Measurements from ENCODE around the gene KIAA0319L. TPM values are rescaled to one million over a fixed set of nuclear protein-coding genes. Genes with fewer than 3 reads are reported as not detected.
A peak's percentile ranks its signal among the peaks of the same experiment; 100 is the strongest.

The KIAA0319L gene
- total RNA-seq, 2 donors from 2014 or later, result 68.4 to 77.6 TPM

DNA sequence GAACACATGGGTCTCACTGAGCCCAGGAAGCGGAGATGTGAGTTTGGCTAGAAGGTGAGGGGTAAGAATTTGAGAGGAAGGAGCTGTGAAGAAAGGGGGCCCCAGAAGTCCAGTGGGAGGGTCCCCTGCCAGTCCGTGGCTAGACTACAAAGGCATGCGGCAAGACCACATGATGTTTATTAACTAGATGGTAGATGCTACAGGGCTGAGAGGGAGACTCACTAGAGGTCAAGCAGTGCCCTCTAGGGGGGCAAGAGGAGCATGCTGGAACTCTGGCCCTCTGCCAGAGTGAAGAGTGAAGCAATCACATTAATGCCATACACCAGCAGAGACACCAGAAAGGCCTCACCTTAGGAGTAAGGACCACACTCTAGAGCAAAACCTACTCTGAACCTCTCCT lies 12.2 kb downstream of the KIAA0319L start:
- Histone ChIP-seq H3K27me3 (ENCODE audit: control insufficient read depth, insufficient read depth, low read length, poor library complexity, severe bottlenecking) (no peaks in the 10 kb centered on the region), H3K9me3 (ENCODE audit: control insufficient read depth, low read length) (no peaks in the 10 kb centered on the region), H3K4me3 (ENCODE audit: low read length) (no peak overlapping the region), H3K27ac (ENCODE audit: low read depth, low read length) (no peak overlapping the region), H3K4me1 (ENCODE audit: control insufficient read depth, insufficient read depth, low read length) (no peaks in the 10 kb centered on the region), H3K9ac (ENCODE audit: extremely low read depth, low read length, poor library complexity, severe bottlenecking) (no peak overlapping the region), H3K36me3 (ENCODE audit: control insufficient read depth, insufficient read depth, low read length) (peaks cover 59% of the 10 kb centered on the region)
- H3K27ac Mint-ChIP-seq, result peak overlapping the region; percentile 56
- H3K9me3 Mint-ChIP-seq, result no peaks in the 10 kb centered on the region
- DNase-seq, result peak; percentile 89
- no peak overlapping the region for H3K4me3 Mint-ChIP-seq
- TF ChIP-seq, protein P1, sequence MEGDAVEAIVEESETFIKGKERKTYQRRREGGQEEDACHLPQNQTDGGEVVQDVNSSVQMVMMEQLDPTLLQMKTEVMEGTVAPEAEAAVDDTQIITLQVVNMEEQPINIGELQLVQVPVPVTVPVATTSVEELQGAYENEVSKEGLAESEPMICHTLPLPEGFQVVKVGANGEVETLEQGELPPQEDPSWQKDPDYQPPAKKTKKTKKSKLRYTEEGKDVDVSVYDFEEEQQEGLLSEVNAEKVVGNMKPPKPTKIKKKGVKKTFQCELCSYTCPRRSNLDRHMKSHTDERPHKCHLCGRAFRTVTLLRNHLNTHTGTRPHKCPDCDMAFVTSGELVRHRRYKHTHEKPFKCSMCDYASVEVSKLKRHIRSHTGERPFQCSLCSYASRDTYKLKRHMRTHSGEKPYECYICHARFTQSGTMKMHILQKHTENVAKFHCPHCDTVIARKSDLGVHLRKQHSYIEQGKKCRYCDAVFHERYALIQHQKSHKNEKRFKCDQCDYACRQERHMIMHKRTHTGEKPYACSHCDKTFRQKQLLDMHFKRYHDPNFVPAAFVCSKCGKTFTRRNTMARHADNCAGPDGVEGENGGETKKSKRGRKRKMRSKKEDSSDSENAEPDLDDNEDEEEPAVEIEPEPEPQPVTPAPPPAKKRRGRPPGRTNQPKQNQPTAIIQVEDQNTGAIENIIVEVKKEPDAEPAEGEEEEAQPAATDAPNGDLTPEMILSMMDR (conservative IDR thresholded peaks at IDR 0.05), result peak; percentile 95
- 40 to 53% methylated on average over 2 to 3 of the region's 3 CpGs for WGBS, 2 experiments (ENCODE audit: insufficient coverage in 1 of 2, insufficient read length in 1 of 2)
- peaks cover 28% of the 10 kb centered on the region for H3K4me1 Mint-ChIP-seq
- H3K36me3 Mint-ChIP-seq (ENCODE audit: low read depth), result peaks cover 39% of the 10 kb centered on the region
- H3K27me3 Mint-ChIP-seq (ENCODE audit: insufficient read depth), result no peaks in the 10 kb centered on the region

DNA sequence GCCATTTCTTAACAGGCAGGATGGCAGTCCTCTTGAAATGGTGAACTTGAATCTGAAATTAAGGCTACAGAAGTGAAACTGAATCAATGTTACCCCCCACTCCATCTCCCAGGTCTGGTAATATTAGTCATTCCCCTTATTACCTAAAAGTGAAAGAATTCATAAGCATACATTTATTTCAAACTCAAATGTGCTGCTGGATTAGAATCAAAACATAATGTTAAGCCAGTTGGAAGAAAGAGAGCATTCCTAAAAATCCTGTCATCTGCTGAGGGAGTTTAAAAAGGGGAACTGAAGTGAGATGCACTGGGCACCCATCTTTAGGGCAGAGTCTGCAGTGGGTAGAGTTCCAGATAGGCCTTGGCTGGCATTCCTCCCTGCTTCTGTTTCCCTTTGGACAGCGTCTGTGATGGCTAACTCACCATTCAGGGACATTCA lies 17.4 kb downstream of the KIAA0319L start:
- no peak overlapping the region for H3K4me3 Mint-ChIP-seq
- WGBS, 2 experiments (ENCODE audit: insufficient coverage in 1 of 2, insufficient read length in 1 of 2), result 80 to 95% methylated on average over 1 of the region's 1 CpG
- H3K9me3 Mint-ChIP-seq, result no peaks in the 10 kb centered on the region
- H3K36me3 Mint-ChIP-seq (ENCODE audit: low read depth), result peaks cover 19% of the 10 kb centered on the region
- H3K27me3 Mint-ChIP-seq (ENCODE audit: insufficient read depth), result no peaks in the 10 kb centered on the region
- no peaks in the 10 kb centered on the region for H3K27me3 ChIP-seq (ENCODE audit: control insufficient read depth, insufficient read depth, low read length, poor library complexity, severe bottlenecking)
- H3K27ac ChIP-seq (ENCODE audit: low read depth, low read length), result no peak overlapping the region
- DNase-seq, result no peak
- TF ChIP-seq, protein P1 (conservative IDR thresholded peaks at IDR 0.05), result no peak
- no peaks in the 10 kb centered on the region for H3K4me1 ChIP-seq (ENCODE audit: control insufficient read depth, insufficient read depth, low read length)
- no peaks in the 10 kb centered on the region for H3K9me3 ChIP-seq (ENCODE audit: control insufficient read depth, low read length)
- peaks cover 33% of the 10 kb centered on the region for H3K36me3 ChIP-seq (ENCODE audit: control insufficient read depth, insufficient read depth, low read length)
- no peak overlapping the region for H3K9ac ChIP-seq (ENCODE audit: extremely low read depth, low read length, poor library complexity, severe bottlenecking)
- H3K4me3 ChIP-seq (ENCODE audit: low read length), result no peak overlapping the region
- H3K4me1 Mint-ChIP-seq, result peaks cover 69% of the 10 kb centered on the region
- peak overlapping the region; percentile 67 for H3K27ac Mint-ChIP-seq

DNA sequence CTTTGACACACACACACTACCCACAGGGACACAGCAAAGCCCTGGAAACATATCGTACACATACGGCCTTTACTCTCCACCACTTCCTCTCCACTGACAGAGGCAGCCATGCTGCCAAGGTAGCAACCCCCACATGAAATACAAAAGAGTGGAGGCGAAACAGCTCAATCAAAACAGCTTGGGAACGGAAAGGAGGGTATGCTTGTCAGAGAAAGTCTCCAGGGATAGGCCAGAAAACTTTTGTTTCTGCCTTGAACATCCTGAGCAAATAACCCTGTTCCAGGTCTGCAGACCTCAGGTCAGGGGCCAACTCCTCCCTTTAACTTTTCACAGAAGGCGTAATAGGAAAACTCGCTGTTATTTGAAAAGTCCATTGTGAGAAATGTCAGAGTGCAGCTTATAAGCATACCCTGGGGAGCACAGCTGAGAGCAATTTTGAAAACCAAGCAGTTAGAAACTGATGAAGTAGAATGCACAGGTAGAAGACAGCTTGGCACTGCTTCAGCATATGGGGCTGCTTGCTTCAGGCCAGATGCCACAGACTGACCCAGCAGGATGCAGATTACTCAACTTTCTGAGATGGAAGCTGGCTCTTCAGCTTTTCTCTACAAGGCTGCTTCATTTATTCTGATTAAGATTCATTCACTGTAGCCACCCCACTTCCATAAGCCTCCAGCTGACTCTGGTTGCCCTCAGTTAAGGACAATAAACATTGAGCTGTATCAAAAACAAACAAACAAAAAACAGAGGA lies 18.0 kb downstream of the KIAA0319L start:
- Mint-ChIP-seq H3K4me1 (peaks cover 64% of the 10 kb centered on the region), H3K27ac (peak overlapping the region; percentile 67), H3K4me3 (no peak overlapping the region), H3K9me3 (no peaks in the 10 kb centered on the region), H3K27me3 (ENCODE audit: insufficient read depth) (no peaks in the 10 kb centered on the region), H3K36me3 (ENCODE audit: low read depth) (peaks cover 19% of the 10 kb centered on the region)
- Histone ChIP-seq H3K36me3 (ENCODE audit: control insufficient read depth, insufficient read depth, low read length) (peaks cover 33% of the 10 kb centered on the region), H3K9me3 (ENCODE audit: control insufficient read depth, low read length) (no peaks in the 10 kb centered on the region), H3K9ac (ENCODE audit: extremely low read depth, low read length, poor library complexity, severe bottlenecking) (no peak overlapping the region), H3K4me3 (ENCODE audit: low read length) (no peak overlapping the region), H3K27ac (ENCODE audit: low read depth, low read length) (peak overlapping the region; percentile 9), H3K4me1 (ENCODE audit: control insufficient read depth, insufficient read depth, low read length) (no peaks in the 10 kb centered on the region), H3K27me3 (ENCODE audit: control insufficient read depth, insufficient read depth, low read length, poor library complexity, severe bottlenecking) (no peaks in the 10 kb centered on the region)
- no peak for DNase-seq
- TF ChIP-seq, protein P1 (conservative IDR thresholded peaks at IDR 0.05), result no peak
- WGBS, 2 experiments (ENCODE audit: insufficient coverage in 1 of 2, insufficient read length in 1 of 2), result 42 to 90% methylated on average over 2 to 6 of the region's 6 CpGs
